HEK293 (cell line): ENCODE results near the gene TSHZ2.

Experiments
- CTCF ChIA-PET: fragments of 350-600 bp; formaldehyde crosslinking; extraction: SDS; loops from one replicate; lab custom pipeline; 2021; ENCODE audit warnings: antibody characterized with exemption; lab: Yijun Ruan, JAX
- POLR2A ChIA-PET: fragments of 300-600 bp; formaldehyde crosslinking; extraction: SDS; loops from one replicate; lab custom pipeline; 2020; ENCODE audit warnings: antibody characterized with exemption, inconsistent platforms; lab: Yijun Ruan, JAX
- H3K27ac ChIP-seq: fragments of 200-500 bp; sonication (Bioruptor generic); 2 replicates; pipeline ENCODE4 v1.5.1; 2014; ENCODE audit warnings: low read depth, low read length, control low read depth, inconsistent platforms; ENCODE audit errors: extremely low read depth
- H3K36me3 ChIP-seq, 2 experiments: fragments of 200-500 bp in 1 of 2; sonication (Bioruptor generic) in 1 of 2; 1 replicate in 1 of 2; 2 replicates in 1 of 2; pipeline ENCODE4 v1.5.1; 2014 to 2017; ENCODE audit warnings: inconsistent platforms in 2 of 2, low read length in 2 of 2; ENCODE audit not compliant: control insufficient read depth in 2 of 2, insufficient read depth in 1 of 2
- H3K4me1 ChIP-seq: fragments of 200-500 bp; sonication (Bioruptor generic); 2 replicates; pipeline ENCODE4 v1.5.1; 2014; ENCODE audit warnings: mild to moderate bottlenecking, low read length, inconsistent platforms; ENCODE audit not compliant: control insufficient read depth, insufficient read depth
- H3K4me3 ChIP-seq: 2 replicates; pipeline ENCODE4 v1.5.1; 2011; ENCODE audit warnings: low read depth, mild to moderate bottlenecking, control low read depth, low read length, moderate library complexity
- H3K9me3 ChIP-seq: fragments of 200-500 bp; sonication (Bioruptor generic); 2 replicates; pipeline ENCODE4 v1.5.1; 2014; ENCODE audit warnings: low read depth, low read length, inconsistent platforms; ENCODE audit not compliant: control insufficient read depth, insufficient read depth
- HOXC10 ChIP-seq: sonication (generic); formaldehyde crosslinking; IDR thresholded peaks from 2 replicates; pipeline ENCODE4 v1.8.1; 2023; ENCODE audit warnings: mild to moderate bottlenecking, missing genetic modification reagents
- KLF9 ChIP-seq: fragments of 450-650 bp; formaldehyde crosslinking; IDR thresholded peaks from 2 replicates; pipeline ENCODE4 v1.5.1; 2016; ENCODE audit warnings: missing biosample characterization, missing genetic modification characterization, low read depth
- PRDM1 ChIP-seq: fragments of 450-650 bp; formaldehyde crosslinking; IDR thresholded peaks from 2 replicates; pipeline ENCODE4; 2016; ENCODE audit warnings: missing biosample characterization, missing genetic modification characterization
- SCRT2 ChIP-seq: fragments of 450-650 bp; formaldehyde crosslinking; IDR thresholded peaks from 2 replicates; pipeline ENCODE4 v1.5.1; 2016; ENCODE audit warnings: missing biosample characterization, missing genetic modification characterization
- ZIC2 ChIP-seq: fragments of 450-650 bp; formaldehyde crosslinking; IDR thresholded peaks from 2 replicates; pipeline ENCODE4 v1.5.1; 2016; ENCODE audit warnings: missing biosample characterization, missing genetic modification characterization
- ZNF155 ChIP-seq: fragments of 450-650 bp; formaldehyde crosslinking; IDR thresholded peaks from 2 replicates; pipeline ENCODE4 v1.5.1; 2016; ENCODE audit warnings: missing biosample characterization, missing genetic modification characterization
- ZNF2 ChIP-seq: fragments of 450-650 bp; formaldehyde crosslinking; IDR thresholded peaks from 2 replicates; pipeline ENCODE4 v1.5.1; 2016; ENCODE audit warnings: missing biosample characterization, missing genetic modification characterization
- ZNF248 ChIP-seq: fragments of 450-650 bp; formaldehyde crosslinking; IDR thresholded peaks from 2 replicates; pipeline ENCODE4 v1.5.1; 2017; ENCODE audit warnings: missing biosample characterization, missing genetic modification characterization
- ZNF335 ChIP-seq: fragments of 450-650 bp; formaldehyde crosslinking; conservative IDR thresholded peaks from 2 replicates; pipeline ENCODE4 v1.5.1; 2016; ENCODE audit warnings: missing biosample characterization, missing genetic modification characterization
- ZNF354C ChIP-seq: fragments of 450-650 bp; formaldehyde crosslinking; IDR thresholded peaks from 2 replicates; pipeline ENCODE4 v1.5.1; 2016; ENCODE audit warnings: missing biosample characterization, missing genetic modification characterization, low read depth, borderline replicate concordance
- ZNF473 ChIP-seq: fragments of 450-650 bp; formaldehyde crosslinking; IDR thresholded peaks from 2 replicates; pipeline ENCODE4 v1.5.1; 2017; ENCODE audit warnings: missing biosample characterization, missing genetic modification characterization
- ZNF48 ChIP-seq: fragments of 450-650 bp; formaldehyde crosslinking; IDR thresholded peaks from 2 replicates; pipeline ENCODE4 v1.5.1; 2016; ENCODE audit warnings: missing biosample characterization, missing genetic modification characterization
- ZNF501 ChIP-seq: fragments of 450-650 bp; formaldehyde crosslinking; IDR thresholded peaks from 2 replicates; pipeline ENCODE4 v1.5.1; 2016; ENCODE audit warnings: missing biosample characterization, missing genetic modification characterization
- ZNF521 ChIP-seq: fragments of 450-650 bp; formaldehyde crosslinking; IDR thresholded peaks from 2 replicates; pipeline ENCODE4 v1.5.1; 2017; ENCODE audit warnings: missing biosample characterization, mild to moderate bottlenecking, missing genetic modification characterization
- ZNF555 ChIP-seq: fragments of 450-650 bp; formaldehyde crosslinking; conservative IDR thresholded peaks from 2 replicates; pipeline ENCODE4 v1.5.1; 2017; ENCODE audit warnings: missing biosample characterization, mild to moderate bottlenecking, missing genetic modification characterization, inconsistent platforms
- ZNF629 ChIP-seq: fragments of 450-650 bp; formaldehyde crosslinking; IDR thresholded peaks from 2 replicates; pipeline ENCODE4 v1.5.1; 2017; ENCODE audit warnings: missing biosample characterization, missing genetic modification characterization
- ZNF776 ChIP-seq: fragments of 450-650 bp; formaldehyde crosslinking; IDR thresholded peaks from 2 replicates; pipeline ENCODE4 v1.5.0; 2017; ENCODE audit warnings: missing biosample characterization, missing genetic modification characterization, borderline replicate concordance
- ZSCAN30 ChIP-seq: fragments of 450-650 bp; IDR thresholded peaks from 2 replicates; pipeline ENCODE4 v1.5.1; 2018; ENCODE audit warnings: missing biosample characterization, mild to moderate bottlenecking, missing genetic modification characterization, moderate library complexity
- TF ChIP-seq, protein P1 (sequence below): fragments of 450-650 bp; formaldehyde crosslinking; IDR thresholded peaks from 2 replicates; pipeline ENCODE4 v1.5.1; 2016; ENCODE audit warnings: missing biosample characterization, missing genetic modification characterization
- TF ChIP-seq, protein P2 (sequence below): fragments of 450-650 bp; formaldehyde crosslinking; IDR thresholded peaks from 2 replicates; pipeline ENCODE4 v1.5.1; 2017; ENCODE audit warnings: missing biosample characterization, mild to moderate bottlenecking, missing genetic modification characterization, moderate library complexity
- TF ChIP-seq, protein P3 (sequence below): fragments of 450-650 bp; formaldehyde crosslinking; IDR thresholded peaks from 2 replicates; pipeline ENCODE4 v1.5.1; 2016; ENCODE audit warnings: missing biosample characterization, missing genetic modification characterization
- TF ChIP-seq, protein P4 (sequence below): fragments of 450-650 bp; formaldehyde crosslinking; IDR thresholded peaks from 2 replicates; pipeline ENCODE4 v1.5.1; 2016; ENCODE audit warnings: missing biosample characterization, missing genetic modification characterization
- TF ChIP-seq, protein P5 (sequence below): fragments of 450-650 bp; formaldehyde crosslinking; IDR thresholded peaks from 2 replicates; pipeline ENCODE4 v1.5.1; 2016; ENCODE audit warnings: missing biosample characterization, missing genetic modification characterization

Gene TSHZ2

GRCh38 chr20:53076668-53077067, 104.5 kb downstream of the TSHZ2 start:
- no peak for TF ChIP-seq ZNF776 (tag by site-specific recombination)
- no peak for TF ChIP-seq ZNF555
- TF ChIP-seq SCRT2 (tag by site-specific recombination) = no peak
- TF ChIP-seq ZNF354C (tag by site-specific recombination) = no peak
- TF ChIP-seq ZSCAN30 (tag by site-specific recombination) = no peak
- TF ChIP-seq ZNF335 = no peak
- TF ChIP-seq, protein P1, sequence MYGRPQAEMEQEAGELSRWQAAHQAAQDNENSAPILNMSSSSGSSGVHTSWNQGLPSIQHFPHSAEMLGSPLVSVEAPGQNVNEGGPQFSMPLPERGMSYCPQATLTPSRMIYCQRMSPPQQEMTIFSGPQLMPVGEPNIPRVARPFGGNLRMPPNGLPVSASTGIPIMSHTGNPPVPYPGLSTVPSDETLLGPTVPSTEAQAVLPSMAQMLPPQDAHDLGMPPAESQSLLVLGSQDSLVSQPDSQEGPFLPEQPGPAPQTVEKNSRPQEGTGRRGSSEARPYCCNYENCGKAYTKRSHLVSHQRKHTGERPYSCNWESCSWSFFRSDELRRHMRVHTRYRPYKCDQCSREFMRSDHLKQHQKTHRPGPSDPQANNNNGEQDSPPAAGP = no peak
- TF ChIP-seq ZNF2 = no peak
- TF ChIP-seq ZNF521 (tag by site-specific recombination) = no peak
- TF ChIP-seq, protein P2, sequence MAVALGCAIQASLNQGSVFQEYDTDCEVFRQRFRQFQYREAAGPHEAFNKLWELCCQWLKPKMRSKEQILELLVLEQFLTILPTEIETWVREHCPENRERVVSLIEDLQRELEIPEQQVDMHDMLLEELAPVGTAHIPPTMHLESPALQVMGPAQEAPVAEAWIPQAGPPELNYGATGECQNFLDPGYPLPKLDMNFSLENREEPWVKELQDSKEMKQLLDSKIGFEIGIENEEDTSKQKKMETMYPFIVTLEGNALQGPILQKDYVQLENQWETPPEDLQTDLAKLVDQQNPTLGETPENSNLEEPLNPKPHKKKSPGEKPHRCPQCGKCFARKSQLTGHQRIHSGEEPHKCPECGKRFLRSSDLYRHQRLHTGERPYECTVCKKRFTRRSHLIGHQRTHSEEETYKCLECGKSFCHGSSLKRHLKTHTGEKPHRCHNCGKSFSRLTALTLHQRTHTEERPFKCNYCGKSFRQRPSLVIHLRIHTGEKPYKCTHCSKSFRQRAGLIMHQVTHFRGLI (tag by site-specific recombination) = no peak
- TF ChIP-seq ZNF473 (tag by site-specific recombination) = no peak
- TF ChIP-seq ZNF155 (tag by site-specific recombination) = no peak
- TF ChIP-seq, protein P3, sequence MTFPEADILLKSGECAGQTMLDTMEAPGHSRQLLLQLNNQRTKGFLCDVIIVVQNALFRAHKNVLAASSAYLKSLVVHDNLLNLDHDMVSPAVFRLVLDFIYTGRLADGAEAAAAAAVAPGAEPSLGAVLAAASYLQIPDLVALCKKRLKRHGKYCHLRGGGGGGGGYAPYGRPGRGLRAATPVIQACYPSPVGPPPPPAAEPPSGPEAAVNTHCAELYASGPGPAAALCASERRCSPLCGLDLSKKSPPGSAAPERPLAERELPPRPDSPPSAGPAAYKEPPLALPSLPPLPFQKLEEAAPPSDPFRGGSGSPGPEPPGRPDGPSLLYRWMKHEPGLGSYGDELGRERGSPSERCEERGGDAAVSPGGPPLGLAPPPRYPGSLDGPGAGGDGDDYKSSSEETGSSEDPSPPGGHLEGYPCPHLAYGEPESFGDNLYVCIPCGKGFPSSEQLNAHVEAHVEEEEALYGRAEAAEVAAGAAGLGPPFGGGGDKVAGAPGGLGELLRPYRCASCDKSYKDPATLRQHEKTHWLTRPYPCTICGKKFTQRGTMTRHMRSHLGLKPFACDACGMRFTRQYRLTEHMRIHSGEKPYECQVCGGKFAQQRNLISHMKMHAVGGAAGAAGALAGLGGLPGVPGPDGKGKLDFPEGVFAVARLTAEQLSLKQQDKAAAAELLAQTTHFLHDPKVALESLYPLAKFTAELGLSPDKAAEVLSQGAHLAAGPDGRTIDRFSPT = no peak
- no peak for TF ChIP-seq HOXC10 (CRISPR knock-in tag)
- ChIA-PET CTCF (interaction anchor here (1.0 kb wide), 1 partner anchor 765 kb away, joined by 3 read pairs; no protein-coding TSS in a partner anchor), POLR2A (no interaction called here)
- Histone ChIP-seq H3K27ac (no peak overlapping the region), H3K4me1 (no peaks in the 10 kb centered on the region), H3K4me3 (no peak overlapping the region), H3K9me3 (no peaks in the 10 kb centered on the region), H3K36me3 (no peaks in the 10 kb centered on the region)

DNA sequence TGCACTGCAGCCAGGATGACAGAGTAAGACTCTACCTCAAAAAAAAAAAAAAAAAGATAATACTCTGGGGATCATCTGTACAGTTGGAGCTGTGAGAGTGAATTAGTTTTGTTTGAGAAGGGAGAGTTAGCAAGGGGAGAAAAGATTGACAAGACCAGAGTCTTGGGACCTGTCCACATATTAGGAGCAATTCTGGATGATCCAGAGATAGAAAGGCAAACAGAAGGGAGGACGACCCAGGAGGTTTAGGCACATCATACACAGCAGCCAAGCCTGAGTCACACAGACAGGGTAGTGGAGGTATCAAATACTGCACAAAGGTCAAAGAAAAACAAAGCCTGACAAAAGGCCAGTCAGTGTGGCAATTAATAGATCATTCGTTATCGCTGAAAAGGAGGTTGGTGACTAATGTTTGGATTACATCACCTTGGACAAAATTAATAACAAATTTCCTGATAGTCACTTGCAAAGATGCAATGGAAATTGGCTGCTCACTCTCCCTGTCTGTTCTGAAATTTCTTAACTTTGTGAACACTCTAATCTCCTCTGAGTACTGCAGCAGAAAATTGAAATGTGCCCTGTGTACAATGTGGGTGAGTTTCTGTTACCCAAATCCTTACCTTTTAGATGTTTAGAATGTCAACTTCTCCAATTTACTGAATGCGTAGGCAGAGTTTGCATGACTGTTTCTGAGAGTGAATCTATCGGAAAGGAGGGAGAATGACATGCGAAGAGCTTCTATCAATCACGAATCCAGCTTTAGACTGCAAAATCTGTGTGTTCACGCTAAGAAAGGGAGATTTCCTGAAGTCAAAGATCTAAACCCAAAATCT, 105.4 kb downstream of the TSHZ2 start:
- ChIA-PET POLR2A (no interaction called here), CTCF (interaction anchor here (1.0 kb wide), 1 partner anchor 766 kb away, joined by 3 read pairs; no protein-coding TSS in a partner anchor)

More for the DNA sequence above, 105.4 kb downstream of the TSHZ2 start:
- H3K4me3 ChIP-seq = no peak overlapping the region
- TF ChIP-seq PRDM1 (tag by site-specific recombination) (0 out of 2 replicates have a peak, but pooled peaks have one; percentile 5), ZIC2 (tag by site-specific recombination) (no peak), ZNF501 (tag by site-specific recombination) (no peak), ZNF48 (tag by site-specific recombination) (no peak), KLF9 (tag by site-specific recombination) (no peak), ZNF248 (tag by site-specific recombination) (no peak), ZNF629 (tag by site-specific recombination) (0 out of 2 replicates have a peak, but pooled peaks have one; percentile 22)
- TF ChIP-seq, protein P4, sequence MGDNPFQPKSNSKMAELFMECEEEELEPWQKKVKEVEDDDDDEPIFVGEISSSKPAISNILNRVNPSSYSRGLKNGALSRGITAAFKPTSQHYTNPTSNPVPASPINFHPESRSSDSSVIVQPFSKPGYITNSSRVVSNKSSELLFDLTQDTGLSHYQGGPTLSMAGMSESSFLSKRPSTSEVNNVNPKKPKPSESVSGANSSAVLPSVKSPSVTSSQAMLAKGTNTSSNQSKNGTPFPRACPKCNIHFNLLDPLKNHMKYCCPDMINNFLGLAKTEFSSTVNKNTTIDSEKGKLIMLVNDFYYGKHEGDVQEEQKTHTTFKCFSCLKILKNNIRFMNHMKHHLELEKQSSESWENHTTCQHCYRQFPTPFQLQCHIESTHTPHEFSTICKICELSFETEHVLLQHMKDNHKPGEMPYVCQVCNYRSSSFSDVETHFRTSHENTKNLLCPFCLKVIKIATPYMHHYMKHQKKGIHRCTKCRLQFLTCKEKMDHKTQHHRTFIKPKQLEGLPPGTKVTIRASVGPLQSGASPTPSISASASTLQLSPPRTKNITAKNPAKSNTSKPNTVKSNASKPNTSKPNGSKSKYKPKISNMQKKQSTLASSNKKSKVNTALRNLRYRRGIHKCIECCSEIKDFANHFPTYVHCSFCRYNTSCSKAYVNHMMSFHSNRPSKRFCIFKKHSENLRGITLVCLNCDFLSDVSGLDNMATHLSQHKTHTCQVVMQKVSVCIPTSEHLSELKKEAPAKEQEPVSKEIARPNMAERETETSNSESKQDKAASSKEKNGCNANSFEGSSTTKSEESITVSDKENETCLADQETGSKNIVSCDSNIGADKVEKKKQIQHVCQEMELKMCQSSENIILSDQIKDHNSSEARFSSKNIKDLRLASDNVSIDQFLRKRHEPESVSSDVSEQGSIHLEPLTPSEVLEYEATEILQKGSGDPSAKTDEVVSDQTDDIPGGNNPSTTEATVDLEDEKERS (tag by site-specific recombination) = no peak
- TF ChIP-seq, protein P5, sequence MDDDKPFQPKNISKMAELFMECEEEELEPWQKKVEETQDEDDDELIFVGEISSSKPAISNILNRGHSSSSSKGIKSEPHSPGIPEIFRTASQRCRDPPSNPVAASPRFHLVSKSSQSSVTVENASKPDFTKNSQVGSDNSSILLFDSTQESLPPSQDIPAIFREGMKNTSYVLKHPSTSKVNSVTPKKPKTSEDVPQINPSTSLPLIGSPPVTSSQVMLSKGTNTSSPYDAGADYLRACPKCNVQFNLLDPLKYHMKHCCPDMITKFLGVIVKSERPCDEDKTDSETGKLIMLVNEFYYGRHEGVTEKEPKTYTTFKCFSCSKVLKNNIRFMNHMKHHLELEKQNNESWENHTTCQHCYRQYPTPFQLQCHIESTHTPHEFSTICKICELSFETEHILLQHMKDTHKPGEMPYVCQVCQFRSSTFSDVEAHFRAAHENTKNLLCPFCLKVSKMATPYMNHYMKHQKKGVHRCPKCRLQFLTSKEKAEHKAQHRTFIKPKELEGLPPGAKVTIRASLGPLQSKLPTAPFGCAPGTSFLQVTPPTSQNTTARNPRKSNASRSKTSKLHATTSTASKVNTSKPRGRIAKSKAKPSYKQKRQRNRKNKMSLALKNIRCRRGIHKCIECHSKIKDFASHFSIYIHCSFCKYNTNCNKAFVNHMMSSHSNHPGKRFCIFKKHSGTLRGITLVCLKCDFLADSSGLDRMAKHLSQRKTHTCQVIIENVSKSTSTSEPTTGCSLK = no peak
- no peak overlapping the region for H3K27ac ChIP-seq
- no peaks in the 10 kb centered on the region for H3K36me3 ChIP-seq
- H3K4me1 ChIP-seq = 0 out of 2 replicates have a peak, but pooled peaks cover 3% of the 10 kb centered on the region
- H3K9me3 ChIP-seq = no peaks in the 10 kb centered on the region
